Muscle of arm (tissue), 12 donors: Measurements from ENCODE around the gene SLC12A6. TPM values are rescaled to one million over a fixed set of nuclear protein-coding genes. Genes with fewer than 3 reads are reported as not detected.
"Not testable (repeated sequence)": the region's sequence is repeated elsewhere in the genome, so short reads cannot be mapped to it uniquely, and the experiment has no call there.

Experiments used
- DNase-seq: peaks from one replicate; pipeline ENCODE4 v3.0.0-alpha.2; 2013
- polyA plus RNA-seq, 12 donors: library from polyadenylated mRNA; unstranded; fragments of 120-200 nt; gene quantifications; one replicate each; pipeline ENCODE4 v1.2.1, GENCODE V29; 2013; ENCODE audit not compliant: insufficient read length in 12 of 12

SLC12A6 gene
- polyA plus RNA-seq, 12 donors = 14.3 to 26.0 (median 20.9) TPM; not detected in 1

- no peak for DNase-seq
Measured at GRCh38 chr15:34206011-34206410, 131.6 kb downstream of the SLC12A6 start.

GRCh38 chr15:34203936-34204335, 133.6 kb downstream of the SLC12A6 start:
- no peak for DNase-seq

GRCh38 chr15:34203305-34203704, 134.3 kb downstream of the SLC12A6 start:
- no peak for DNase-seq

GRCh38 chr15:34193272-34193671, 144.3 kb downstream of the SLC12A6 start:
- not testable (repeated sequence) for DNase-seq

- DNase-seq = no peak
Measured at GRCh38 chr15:34188711-34189110, 148.9 kb downstream of the SLC12A6 start.

- no peak for DNase-seq
Measured at GRCh38 chr15:34185666-34186065, 151.9 kb downstream of the SLC12A6 start.

- DNase-seq = no peak
Measured at GRCh38 chr15:34182942-34183341, 154.6 kb downstream of the SLC12A6 start.

Other genes with a start within 250 kb of the SLC12A6 start
- gene EMC7, start 235.9 kb downstream of the SLC12A6 start, polyA plus RNA-seq = 10 to 100 TPM in 11 of 12 donors, not detected in 1; 33.8 to 66.2 (median 55.7) TPM
- gene PGBD4, start 235.7 kb downstream of the SLC12A6 start, polyA plus RNA-seq = 1 to 10 TPM in 11 of 12 donors, not detected in 1; 1.2 to 2.3 (median 2.0) TPM
- gene KATNBL1, start 127.7 kb downstream of the SLC12A6 start, polyA plus RNA-seq = 100 to 1,000 TPM in 6 of 12 donors, 10 to 100 TPM in 5, not detected in 1; 64.5 to 175 (median 116) TPM
- 100 to 1,000 TPM in 1 of 12 donors, 10 to 100 TPM in 10, not detected in 1; 69.0 to 147 (median 82.7) TPM for gene EMC4, start 112.8 kb downstream of the SLC12A6 start, polyA plus RNA-seq
- 100 to 1,000 TPM in 5 of 12 donors, 10 to 100 TPM in 6, not detected in 1; 54.1 to 114 (median 99.4) TPM for gene NOP10, start 5.4 kb upstream of the SLC12A6 start, polyA plus RNA-seq
- under 1 TPM in 1 of 12 donors, not detected in 11; 0.05 TPM for gene NUTM1, start 5.5 kb upstream of the SLC12A6 start, polyA plus RNA-seq
- gene LPCAT4, start 29.4 kb upstream of the SLC12A6 start, polyA plus RNA-seq = 10 to 100 TPM in 11 of 12 donors, not detected in 1; 25.1 to 61.9 (median 33.0) TPM
- 100 to 1,000 TPM in 1 of 12 donors, 10 to 100 TPM in 10, not detected in 1; 21.5 to 171 (median 55.7) TPM for gene GOLGA8A, start 100.0 kb upstream of the SLC12A6 start, polyA plus RNA-seq
- gene GOLGA8B, start 245.9 kb upstream of the SLC12A6 start, polyA plus RNA-seq = 100 to 1,000 TPM in 1 of 12 donors, 10 to 100 TPM in 10, not detected in 1; 13.6 to 100 (median 43.6) TPM